ENCODE results near the gene SLC17A7.

DNA sequence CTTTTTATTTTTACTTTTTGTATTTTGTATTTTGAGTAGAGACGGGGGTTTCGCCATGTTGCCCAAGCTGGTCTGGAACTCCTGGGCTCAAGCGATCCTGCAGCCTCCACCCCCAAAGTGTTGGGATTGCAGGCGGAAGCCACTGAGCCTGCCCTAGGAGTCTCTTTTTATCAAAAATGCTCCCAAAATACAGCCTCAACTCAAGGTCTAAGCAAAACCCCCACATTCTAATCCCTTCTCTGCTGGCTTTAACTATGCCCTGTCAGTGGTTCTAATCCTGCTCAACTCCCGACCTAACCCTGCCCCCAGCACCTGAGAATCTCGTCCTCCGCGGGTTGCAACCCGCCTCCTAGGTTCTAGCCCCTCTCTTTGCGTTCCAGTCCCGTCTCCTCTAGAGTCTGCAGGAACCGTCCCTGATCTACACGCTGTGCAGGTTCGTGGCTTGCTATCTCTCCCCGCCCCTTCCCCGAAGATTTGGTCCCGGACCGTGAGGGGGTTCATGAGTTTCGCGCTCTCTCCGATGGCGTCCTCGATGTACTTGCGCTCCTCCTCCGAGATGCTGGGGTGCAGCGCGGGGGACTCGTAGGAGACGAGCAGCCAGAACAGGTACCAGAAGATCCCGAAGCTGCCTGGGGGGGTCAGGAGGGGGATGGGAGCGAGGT lies 8.0 kb downstream of the SLC17A7 start:
- TF ChIP-seq, protein P1, sequence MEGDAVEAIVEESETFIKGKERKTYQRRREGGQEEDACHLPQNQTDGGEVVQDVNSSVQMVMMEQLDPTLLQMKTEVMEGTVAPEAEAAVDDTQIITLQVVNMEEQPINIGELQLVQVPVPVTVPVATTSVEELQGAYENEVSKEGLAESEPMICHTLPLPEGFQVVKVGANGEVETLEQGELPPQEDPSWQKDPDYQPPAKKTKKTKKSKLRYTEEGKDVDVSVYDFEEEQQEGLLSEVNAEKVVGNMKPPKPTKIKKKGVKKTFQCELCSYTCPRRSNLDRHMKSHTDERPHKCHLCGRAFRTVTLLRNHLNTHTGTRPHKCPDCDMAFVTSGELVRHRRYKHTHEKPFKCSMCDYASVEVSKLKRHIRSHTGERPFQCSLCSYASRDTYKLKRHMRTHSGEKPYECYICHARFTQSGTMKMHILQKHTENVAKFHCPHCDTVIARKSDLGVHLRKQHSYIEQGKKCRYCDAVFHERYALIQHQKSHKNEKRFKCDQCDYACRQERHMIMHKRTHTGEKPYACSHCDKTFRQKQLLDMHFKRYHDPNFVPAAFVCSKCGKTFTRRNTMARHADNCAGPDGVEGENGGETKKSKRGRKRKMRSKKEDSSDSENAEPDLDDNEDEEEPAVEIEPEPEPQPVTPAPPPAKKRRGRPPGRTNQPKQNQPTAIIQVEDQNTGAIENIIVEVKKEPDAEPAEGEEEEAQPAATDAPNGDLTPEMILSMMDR (CRISPR knock-in tag; IDR thresholded peaks at IDR 0.05), result no peak
- TF ChIP-seq NFE2L1 (CRISPR knock-in tag; IDR thresholded peaks at IDR 0.05; ENCODE audit: borderline replicate concordance), result no peak
- TF ChIP-seq, protein P2, sequence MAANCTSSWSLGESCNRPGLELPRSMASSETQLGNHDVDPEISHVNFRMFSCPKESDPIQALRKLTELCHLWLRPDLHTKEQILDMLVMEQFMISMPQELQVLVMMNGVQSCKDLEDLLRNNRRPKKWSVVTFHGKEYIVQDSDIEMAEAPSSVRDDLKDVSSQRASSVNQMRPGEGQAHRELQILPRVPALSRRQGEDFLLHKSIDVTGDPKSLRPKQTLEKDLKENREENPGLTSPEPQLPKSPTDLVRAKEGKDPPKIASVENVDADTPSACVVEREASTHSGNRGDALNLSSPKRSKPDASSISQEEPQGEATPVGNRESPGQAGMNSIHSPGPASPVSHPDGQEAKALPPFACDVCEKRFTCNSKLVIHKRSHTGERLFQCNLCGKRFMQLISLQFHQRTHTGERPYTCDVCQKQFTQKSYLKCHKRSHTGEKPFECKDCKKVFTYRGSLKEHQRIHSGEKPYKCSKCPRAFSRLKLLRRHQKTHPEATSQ (CRISPR knock-in tag; IDR thresholded peaks at IDR 0.05; ENCODE audit: borderline replicate concordance), result no peak
- TF ChIP-seq POLR2A (IDR thresholded peaks at IDR 0.05; ENCODE audit: insufficient read depth in 1 of 2, low read depth in 2 of 2, low read length in 2 of 2), result no peak
- no peak for TF ChIP-seq ZBTB3 (CRISPR knock-in tag; IDR thresholded peaks at IDR 0.05; ENCODE audit: borderline replicate concordance, low read depth)
- TF ChIP-seq, protein P3, sequence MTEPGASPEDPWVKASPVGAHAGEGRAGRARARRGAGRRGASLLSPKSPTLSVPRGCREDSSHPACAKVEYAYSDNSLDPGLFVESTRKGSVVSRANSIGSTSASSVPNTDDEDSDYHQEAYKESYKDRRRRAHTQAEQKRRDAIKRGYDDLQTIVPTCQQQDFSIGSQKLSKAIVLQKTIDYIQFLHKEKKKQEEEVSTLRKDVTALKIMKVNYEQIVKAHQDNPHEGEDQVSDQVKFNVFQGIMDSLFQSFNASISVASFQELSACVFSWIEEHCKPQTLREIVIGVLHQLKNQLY (CRISPR knock-in tag; IDR thresholded peaks at IDR 0.05), result no peak
- TF ChIP-seq ATM (IDR thresholded peaks at IDR 0.05; ENCODE audit: borderline replicate concordance), result no peak
- TF ChIP-seq ZNF121 (CRISPR knock-in tag; IDR thresholded peaks at IDR 0.05), result no peak
- no peak for TF ChIP-seq CHD2 (IDR thresholded peaks at IDR 0.05; ENCODE audit: low read depth, low read length)
- no peak for TF ChIP-seq FOXM1 (CRISPR knock-in tag; IDR thresholded peaks at IDR 0.05)
- TF ChIP-seq JUN (CRISPR knock-in tag; IDR thresholded peaks at IDR 0.05), result no peak
- TF ChIP-seq PRPF4 (IDR thresholded peaks at IDR 0.05; ENCODE audit: low read depth, low read length, poor library complexity, severe bottlenecking), result no peak
